ENCODE measurements around the gene MAP4K3. TPM values are rescaled to one million over a fixed set of nuclear protein-coding genes. Genes with fewer than 3 reads are reported as not detected.
A peak's percentile ranks its signal among the peaks of the same experiment; 100 is the strongest.
"Not testable (repeated sequence)": the region's sequence is repeated elsewhere in the genome, so short reads cannot be mapped to it uniquely, and the experiment has no call there.

The MAP4K3 gene
- total RNA-seq, 4 donors from 2014 or later: 49.4 to 89.0 (median 79.2) TPM

DNA sequence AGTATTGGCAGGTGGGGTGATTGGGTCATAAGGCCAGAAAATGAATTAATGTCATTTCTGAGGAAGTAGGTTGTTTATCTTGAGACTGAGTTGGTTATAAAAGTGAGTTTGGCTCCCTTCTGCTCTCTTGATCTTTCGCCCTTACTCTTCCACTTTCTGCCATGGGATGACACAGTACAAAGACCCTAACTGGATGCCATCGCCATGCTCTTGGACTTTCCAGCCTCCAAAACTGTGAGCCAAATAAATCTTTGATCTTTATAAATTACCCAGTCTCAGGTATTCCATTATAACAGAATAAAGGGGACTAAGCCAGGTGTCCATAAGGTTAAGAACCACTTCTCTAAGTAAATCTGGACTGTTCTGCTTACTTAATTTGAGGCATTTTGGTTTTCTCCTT, 44.4 kb downstream of the MAP4K3 start:
- H3K9me3 ChIP-seq: no peaks in the 10 kb centered on the region
- H3K27ac ChIP-seq: no peak overlapping the region
- no peaks in the 10 kb centered on the region for H3K27me3 ChIP-seq
- H3K4me3 ChIP-seq: no peak overlapping the region
- H3K36me3 ChIP-seq: no peaks in the 10 kb centered on the region
- 21 to 44% methylated on average over 2 of the region's 2 CpGs for WGBS, 2 donors (ENCODE audit: low coverage in 1 of 2)
- TF ChIP-seq, protein P1, sequence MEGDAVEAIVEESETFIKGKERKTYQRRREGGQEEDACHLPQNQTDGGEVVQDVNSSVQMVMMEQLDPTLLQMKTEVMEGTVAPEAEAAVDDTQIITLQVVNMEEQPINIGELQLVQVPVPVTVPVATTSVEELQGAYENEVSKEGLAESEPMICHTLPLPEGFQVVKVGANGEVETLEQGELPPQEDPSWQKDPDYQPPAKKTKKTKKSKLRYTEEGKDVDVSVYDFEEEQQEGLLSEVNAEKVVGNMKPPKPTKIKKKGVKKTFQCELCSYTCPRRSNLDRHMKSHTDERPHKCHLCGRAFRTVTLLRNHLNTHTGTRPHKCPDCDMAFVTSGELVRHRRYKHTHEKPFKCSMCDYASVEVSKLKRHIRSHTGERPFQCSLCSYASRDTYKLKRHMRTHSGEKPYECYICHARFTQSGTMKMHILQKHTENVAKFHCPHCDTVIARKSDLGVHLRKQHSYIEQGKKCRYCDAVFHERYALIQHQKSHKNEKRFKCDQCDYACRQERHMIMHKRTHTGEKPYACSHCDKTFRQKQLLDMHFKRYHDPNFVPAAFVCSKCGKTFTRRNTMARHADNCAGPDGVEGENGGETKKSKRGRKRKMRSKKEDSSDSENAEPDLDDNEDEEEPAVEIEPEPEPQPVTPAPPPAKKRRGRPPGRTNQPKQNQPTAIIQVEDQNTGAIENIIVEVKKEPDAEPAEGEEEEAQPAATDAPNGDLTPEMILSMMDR (IDR thresholded peaks at IDR 0.05): no peak
- TF ChIP-seq POLR2AphosphoS5 (IDR thresholded peaks at IDR 0.05) (no peak), POLR2A (IDR thresholded peaks at IDR 0.05) (no peak), EP300 (IDR thresholded peaks at IDR 0.05) (no peak)
- H3K4me1 ChIP-seq: peaks cover 13 to 71% (median 17%) of the 10 kb centered on the region in 3 donors
- no peak for ATAC-seq

DNA sequence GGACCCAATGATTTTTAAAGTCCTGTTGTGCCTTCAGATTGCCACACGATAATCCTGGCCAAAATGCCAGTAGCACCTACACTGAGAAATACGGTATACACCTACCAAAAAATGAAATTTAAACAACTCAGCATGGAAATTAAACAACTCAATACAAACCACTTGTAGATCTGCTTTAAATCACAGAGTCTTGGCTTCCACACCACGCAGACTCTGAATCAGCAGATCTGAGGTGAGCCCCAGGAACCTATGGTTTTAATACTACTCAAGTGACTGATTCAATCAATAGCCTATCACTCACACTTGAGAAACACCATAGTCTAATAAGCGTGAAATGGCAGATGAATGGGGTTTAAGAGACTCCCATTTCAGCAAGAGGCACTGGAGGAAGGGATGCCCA, 46.9 kb downstream of the MAP4K3 start:
- H3K4me1 ChIP-seq: peaks cover 13 to 69% (median 14%) of the 10 kb centered on the region in 3 donors
- WGBS, 2 donors (ENCODE audit: low coverage in 1 of 2): 43 to 71% methylated on average over 3 to 4 of the region's 4 CpGs
- H3K27ac ChIP-seq: peak overlapping the region in 1 of 4 donors; percentile 1
- no peak overlapping the region for H3K4me3 ChIP-seq
- H3K9me3 ChIP-seq: no peaks in the 10 kb centered on the region
- TF ChIP-seq EP300 (IDR thresholded peaks at IDR 0.05) (no peak), POLR2A (IDR thresholded peaks at IDR 0.05) (no peak), POLR2AphosphoS5 (IDR thresholded peaks at IDR 0.05) (no peak)
- TF ChIP-seq, protein P1 (IDR thresholded peaks at IDR 0.05): no peak
- no peaks in the 10 kb centered on the region for H3K27me3 ChIP-seq
- no peaks in the 10 kb centered on the region for H3K36me3 ChIP-seq
- no peak for ATAC-seq

DNA sequence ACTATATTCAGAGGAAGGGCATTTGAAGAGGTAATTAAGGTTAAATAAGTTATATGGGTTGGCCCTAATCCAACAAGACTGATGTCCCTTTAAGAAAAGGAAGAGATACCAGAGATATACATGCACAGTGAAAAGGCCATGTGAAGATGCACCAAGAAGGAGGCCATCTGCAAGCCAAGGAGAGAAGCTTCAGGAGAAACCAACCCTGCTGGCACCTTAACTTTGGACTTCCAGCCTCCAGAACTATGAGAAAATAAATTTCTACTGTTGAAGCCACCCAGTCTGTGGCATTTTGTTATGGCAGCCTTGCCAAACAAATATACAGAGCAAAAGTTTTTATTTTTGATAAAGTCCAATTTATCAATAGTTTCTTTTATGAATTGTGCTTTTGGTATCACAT, 51.0 kb downstream of the MAP4K3 start:
- no peaks in the 10 kb centered on the region for H3K36me3 ChIP-seq
- ATAC-seq: no peak
- no peaks in the 10 kb centered on the region for H3K27me3 ChIP-seq
- H3K27ac ChIP-seq: no peak overlapping the region
- TF ChIP-seq, protein P1 (IDR thresholded peaks at IDR 0.05): no peak
- TF ChIP-seq EP300 (IDR thresholded peaks at IDR 0.05) (no peak), POLR2A (IDR thresholded peaks at IDR 0.05) (no peak), POLR2AphosphoS5 (IDR thresholded peaks at IDR 0.05) (no peak)
- H3K4me3 ChIP-seq: no peak overlapping the region
- peaks cover 6 to 70% (median 11%) of the 10 kb centered on the region in 3 donors for H3K4me1 ChIP-seq
- no peaks in the 10 kb centered on the region for H3K9me3 ChIP-seq

GRCh38 chr2:39385172-39385571, 51.9 kb downstream of the MAP4K3 start:
- TF ChIP-seq POLR2A (IDR thresholded peaks at IDR 0.05) (no peak), EP300 (IDR thresholded peaks at IDR 0.05) (no peak), POLR2AphosphoS5 (IDR thresholded peaks at IDR 0.05) (no peak)
- TF ChIP-seq, protein P1 (IDR thresholded peaks at IDR 0.05): no peak
- Histone ChIP-seq H3K27me3 (no peaks in the 10 kb centered on the region), H3K4me3 (no peak overlapping the region), H3K9me3 (no peaks in the 10 kb centered on the region), H3K27ac (no peak overlapping the region), H3K36me3 (no peaks in the 10 kb centered on the region), H3K4me1 (peaks cover 14 to 71% (median 17%) of the 10 kb centered on the region in 3 donors)
- no peak for ATAC-seq
- WGBS, 2 donors (ENCODE audit: low coverage in 1 of 2): 85 to 94% methylated on average over 2 of the region's 2 CpGs

DNA sequence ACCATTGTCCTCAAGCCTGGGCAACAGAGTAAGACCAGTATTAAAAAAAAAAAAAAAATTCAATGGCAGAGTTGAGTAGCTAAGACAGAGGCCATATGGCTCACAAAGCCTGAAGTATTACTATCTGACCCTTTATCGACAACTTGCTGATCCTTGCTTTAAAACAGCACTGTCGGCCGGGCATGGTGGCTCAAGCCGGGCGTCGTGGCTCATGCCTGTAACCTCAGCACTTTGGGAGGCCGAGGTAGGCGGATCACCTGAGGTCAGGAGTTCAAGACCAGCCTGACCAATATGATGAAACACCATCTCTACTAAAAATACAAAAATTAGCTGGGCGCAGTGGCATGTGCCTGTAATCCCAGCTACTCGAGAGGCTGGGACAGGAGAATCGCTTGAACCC, 53.0 kb downstream of the MAP4K3 start:
- WGBS, 2 donors (ENCODE audit: low coverage in 1 of 2): 97 to 100% methylated on average over 11 of the region's 11 CpGs
- not testable (repeated sequence) for H3K27me3 ChIP-seq, ATAC-seq, H3K27ac ChIP-seq, H3K36me3 ChIP-seq, H3K4me3 ChIP-seq, H3K9me3 ChIP-seq
- H3K4me1 ChIP-seq: peaks cover 13 to 71% (median 14%) of the 10 kb centered on the region in 3 donors
